WTC11 (cell line): ENCODE data around the gene RAD23A. TPM values are rescaled to one million over a fixed set of nuclear protein-coding genes. Genes with fewer than 3 reads are reported as not detected.
A peak's percentile ranks its signal among the peaks of the same experiment; 100 is the strongest.

Experiments used
- ATAC-seq: fragments of 200-7000 bp; cut with Tn5 transposase; 2 replicates; pipeline ENCODE4 v1.10.0; 2021; ENCODE audit warnings: mild to moderate bottlenecking, moderate library complexity
- CTCF ChIA-PET: fragments of 300-600 bp; sonication (Branson Sonifier 250); formaldehyde crosslinking; loops from one replicate; lab custom pipeline; 2021; ENCODE audit warnings: antibody characterized with exemption; lab: Charles Lee
- POLR2A ChIA-PET: fragments of 350-600 bp; sonication (Branson Sonifier 250); formaldehyde crosslinking; loops from one replicate; lab custom pipeline; 2021; ENCODE audit warnings: antibody characterized with exemption; lab: Charles Lee
- DNase-seq: peaks from one replicate; pipeline ENCODE4 v3.0.0; 2021; ENCODE audit warnings: low spot score
- H3K27ac Mint-ChIP-seq: 2 replicates; pipeline ENCODE4 v1.8.0; 2021; ENCODE audit warnings: mixed read lengths
- H3K27me3 Mint-ChIP-seq: 2 replicates; pipeline ENCODE4 v1.8.0; 2021; ENCODE audit warnings: low read depth, mild to moderate bottlenecking, moderate library complexity, mixed read lengths
- H3K36me3 Mint-ChIP-seq: 2 replicates; pipeline ENCODE4 v1.8.0; 2021; ENCODE audit warnings: mixed read lengths
- H3K4me1 Mint-ChIP-seq: 2 replicates; pipeline ENCODE4 v1.8.0; 2022; ENCODE audit warnings: mixed read lengths
- H3K4me3 Mint-ChIP-seq: 2 replicates; pipeline ENCODE4 v1.8.0; 2021; ENCODE audit warnings: mild to moderate bottlenecking, moderate library complexity, mixed read lengths
- H3K9me3 Mint-ChIP-seq: 2 replicates; pipeline ENCODE4 v1.8.0; 2021; ENCODE audit warnings: mixed read lengths
- CBFB ChIP-seq: sonication (generic); formaldehyde crosslinking; IDR thresholded peaks from 2 replicates; pipeline ENCODE4 v1.8.1; 2022; ENCODE audit warnings: mild to moderate bottlenecking, low read depth, missing genetic modification reagents
- ERG ChIP-seq: fragments of 250-450 bp; sonication (Bioruptor Pico); IDR thresholded peaks from 2 replicates; pipeline ENCODE4 v1.8.0; 2021; ENCODE audit warnings: mild to moderate bottlenecking
- ESRRA ChIP-seq: sonication (generic); formaldehyde crosslinking; IDR thresholded peaks from 2 replicates; pipeline ENCODE4 v1.8.1; 2022; ENCODE audit warnings: mild to moderate bottlenecking, missing genetic modification reagents, borderline replicate concordance
- GRHL2 ChIP-seq: fragments of 250-450 bp; sonication (Bioruptor Pico); IDR thresholded peaks from 2 replicates; pipeline ENCODE4 v1.8.0; 2022; ENCODE audit warnings: mild to moderate bottlenecking, moderate library complexity; ENCODE audit not compliant: insufficient replicate concordance, severe bottlenecking
- GTF2I ChIP-seq: fragments of 250-450 bp; sonication (Bioruptor Pico); conservative IDR thresholded peaks from 2 replicates; pipeline ENCODE4 v1.4.0; 2021; ENCODE audit warnings: mild to moderate bottlenecking
- JAZF1 ChIP-seq: fragments of 250-450 bp; sonication (Bioruptor Pico); IDR thresholded peaks from 2 replicates; pipeline ENCODE4 v1.9.0; 2021; ENCODE audit warnings: moderate library complexity, mild to moderate bottlenecking, inconsistent platforms
- MYBL2 ChIP-seq: sonication (generic); formaldehyde crosslinking; IDR thresholded peaks from 2 replicates; pipeline ENCODE4 v1.8.1; 2023; ENCODE audit warnings: mild to moderate bottlenecking, moderate library complexity, missing genetic modification reagents
- PREB ChIP-seq: sonication (generic); formaldehyde crosslinking; IDR thresholded peaks from 2 replicates; pipeline ENCODE4 v1.8.1; 2022; ENCODE audit warnings: mild to moderate bottlenecking, missing genetic modification reagents, moderate library complexity, borderline replicate concordance
- SP1 ChIP-seq: sonication (generic); formaldehyde crosslinking; conservative IDR thresholded peaks from 2 replicates; pipeline ENCODE4 v1.8.1; 2022; ENCODE audit warnings: missing genetic modification reagents
- USF1 ChIP-seq: sonication (generic); formaldehyde crosslinking; IDR thresholded peaks from 2 replicates; pipeline ENCODE4 v1.8.0; 2022; ENCODE audit warnings: mild to moderate bottlenecking, missing genetic modification reagents
- ZNF416 ChIP-seq: fragments of 250-450 bp; sonication (Bioruptor Pico); IDR thresholded peaks from 2 replicates; pipeline ENCODE4 v1.9.0; 2021; ENCODE audit warnings: mild to moderate bottlenecking, inconsistent platforms
- total RNA-seq: library from RNA; stranded (reverse); gene quantifications from 3 replicates; pipeline ENCODE4 v1.2.3, GENCODE V29; 2021
- TF ChIP-seq, protein P1 (sequence below): sonication (generic); formaldehyde crosslinking; IDR thresholded peaks from 2 replicates; pipeline ENCODE4 v1.8.0; 2022; ENCODE audit warnings: missing genetic modification reagents
- TF ChIP-seq, protein P2 (sequence below): sonication (generic); formaldehyde crosslinking; IDR thresholded peaks from 2 replicates; pipeline ENCODE4 v1.8.1; 2023; ENCODE audit warnings: mild to moderate bottlenecking, missing genetic modification reagents, moderate library complexity

Gene RAD23A
- total RNA-seq, 1 experiment from 2014 or later, result 84.3 TPM

DNA sequence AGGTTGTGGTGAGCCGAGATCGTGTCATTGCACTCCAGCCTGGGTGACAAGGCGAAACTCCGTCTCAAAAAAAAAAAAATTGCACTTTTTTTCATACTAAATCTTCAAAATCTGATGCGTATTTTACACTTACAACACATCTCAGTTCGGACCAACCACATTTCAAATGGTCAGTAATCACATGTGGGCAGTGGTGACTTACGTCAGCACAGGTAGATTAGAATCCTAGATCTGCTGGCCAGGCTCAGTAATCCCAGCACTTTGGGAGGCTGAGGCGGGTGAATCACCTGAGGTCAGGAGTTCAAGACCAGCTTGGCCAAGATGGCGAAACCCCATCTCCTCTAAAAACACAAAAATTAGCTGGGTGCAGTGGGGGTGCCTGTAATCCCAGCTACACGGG lies 10.6 kb upstream of the RAD23A start:
- Mint-ChIP-seq H3K9me3 (no peaks in the 10 kb centered on the region), H3K4me1 (peaks cover 37% of the 10 kb centered on the region), H3K36me3 (peaks cover 29% of the 10 kb centered on the region), H3K4me3 (no peak overlapping the region), H3K27ac (no peak overlapping the region), H3K27me3 (no peaks in the 10 kb centered on the region)
- ATAC-seq (no peak), DNase-seq (no peak)
- ChIA-PET POLR2A (no interaction called here), CTCF (no interaction called here)
- TF ChIP-seq, protein P1, sequence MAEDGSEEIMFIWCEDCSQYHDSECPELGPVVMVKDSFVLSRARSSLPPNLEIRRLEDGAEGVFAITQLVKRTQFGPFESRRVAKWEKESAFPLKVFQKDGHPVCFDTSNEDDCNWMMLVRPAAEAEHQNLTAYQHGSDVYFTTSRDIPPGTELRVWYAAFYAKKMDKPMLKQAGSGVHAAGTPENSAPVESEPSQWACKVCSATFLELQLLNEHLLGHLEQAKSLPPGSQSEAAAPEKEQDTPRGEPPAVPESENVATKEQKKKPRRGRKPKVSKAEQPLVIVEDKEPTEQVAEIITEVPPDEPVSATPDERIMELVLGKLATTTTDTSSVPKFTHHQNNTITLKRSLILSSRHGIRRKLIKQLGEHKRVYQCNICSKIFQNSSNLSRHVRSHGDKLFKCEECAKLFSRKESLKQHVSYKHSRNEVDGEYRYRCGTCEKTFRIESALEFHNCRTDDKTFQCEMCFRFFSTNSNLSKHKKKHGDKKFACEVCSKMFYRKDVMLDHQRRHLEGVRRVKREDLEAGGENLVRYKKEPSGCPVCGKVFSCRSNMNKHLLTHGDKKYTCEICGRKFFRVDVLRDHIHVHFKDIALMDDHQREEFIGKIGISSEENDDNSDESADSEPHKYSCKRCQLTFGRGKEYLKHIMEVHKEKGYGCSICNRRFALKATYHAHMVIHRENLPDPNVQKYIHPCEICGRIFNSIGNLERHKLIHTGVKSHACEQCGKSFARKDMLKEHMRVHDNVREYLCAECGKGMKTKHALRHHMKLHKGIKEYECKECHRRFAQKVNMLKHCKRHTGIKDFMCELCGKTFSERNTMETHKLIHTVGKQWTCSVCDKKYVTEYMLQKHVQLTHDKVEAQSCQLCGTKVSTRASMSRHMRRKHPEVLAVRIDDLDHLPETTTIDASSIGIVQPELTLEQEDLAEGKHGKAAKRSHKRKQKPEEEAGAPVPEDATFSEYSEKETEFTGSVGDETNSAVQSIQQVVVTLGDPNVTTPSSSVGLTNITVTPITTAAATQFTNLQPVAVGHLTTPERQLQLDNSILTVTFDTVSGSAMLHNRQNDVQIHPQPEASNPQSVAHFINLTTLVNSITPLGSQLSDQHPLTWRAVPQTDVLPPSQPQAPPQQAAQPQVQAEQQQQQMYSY, result no peak
- no peak for TF ChIP-seq GTF2I
- no peak for TF ChIP-seq SP1 (CRISPR knock-in tag)
- no peak for TF ChIP-seq ZNF416 (CRISPR knock-in tag)

- ChIA-PET CTCF (interaction anchor here (0.6 to 1.7 kb wide), 11 partner anchors 10 to 393 kb away, joined by 3 to 22 read pairs (median 6); partner anchors contain the start of gene RAD23A), POLR2A (interaction anchor here (1.7 to 2.0 kb wide), 4 partner anchors 17 to 179 kb away, joined by 4 to 13 read pairs (median 10); partner anchors contain the start of genes GCDH and SYCE2)
- H3K27me3 Mint-ChIP-seq, result no peaks in the 10 kb centered on the region
- H3K4me3 Mint-ChIP-seq, result no peak overlapping the region
- peaks cover 38% of the 10 kb centered on the region for H3K36me3 Mint-ChIP-seq
- DNase-seq, result no peak
- peaks cover 43% of the 10 kb centered on the region for H3K4me1 Mint-ChIP-seq
- ATAC-seq, result no peak
- H3K9me3 Mint-ChIP-seq, result no peaks in the 10 kb centered on the region
- TF ChIP-seq GRHL2 (CRISPR knock-in tag), result no peak
- no peak for TF ChIP-seq JAZF1 (CRISPR knock-in tag)
- no peak for TF ChIP-seq SP1 (CRISPR knock-in tag)
- no peak for TF ChIP-seq ERG
- peak overlapping the region; percentile 91 for H3K27ac Mint-ChIP-seq
These were observed 9.1 kb upstream of the RAD23A start for GRCh38 chr19:12936582-12936981.

GRCh38 chr19:12937093-12937926 lies 8.4 kb upstream of the RAD23A start:
- no peaks in the 10 kb centered on the region for H3K27me3 Mint-ChIP-seq
- no peaks in the 10 kb centered on the region for H3K9me3 Mint-ChIP-seq
- TF ChIP-seq, protein P1, result peak; percentile 95
- no peak for TF ChIP-seq MYBL2 (CRISPR knock-in tag)
- TF ChIP-seq SP1 (CRISPR knock-in tag), result peak; percentile 28; the same call in 1 of the 2 replicates
- TF ChIP-seq CBFB (CRISPR knock-in tag), result no peak
- no peak for TF ChIP-seq ESRRA
- peak; percentile 91 for TF ChIP-seq USF1
- TF ChIP-seq, protein P2, sequence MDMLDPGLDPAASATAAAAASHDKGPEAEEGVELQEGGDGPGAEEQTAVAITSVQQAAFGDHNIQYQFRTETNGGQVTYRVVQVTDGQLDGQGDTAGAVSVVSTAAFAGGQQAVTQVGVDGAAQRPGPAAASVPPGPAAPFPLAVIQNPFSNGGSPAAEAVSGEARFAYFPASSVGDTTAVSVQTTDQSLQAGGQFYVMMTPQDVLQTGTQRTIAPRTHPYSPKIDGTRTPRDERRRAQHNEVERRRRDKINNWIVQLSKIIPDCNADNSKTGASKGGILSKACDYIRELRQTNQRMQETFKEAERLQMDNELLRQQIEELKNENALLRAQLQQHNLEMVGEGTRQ (CRISPR knock-in tag), result peak; percentile 92
- TF ChIP-seq PREB, result no peak
- peaks cover 43% of the 10 kb centered on the region for H3K36me3 Mint-ChIP-seq
- peak overlapping the region; percentile 99 for H3K4me3 Mint-ChIP-seq
- peaks cover 42% of the 10 kb centered on the region for H3K4me1 Mint-ChIP-seq
- peak overlapping the region; percentile 91 for H3K27ac Mint-ChIP-seq
- DNase-seq (peak; percentile 58), ATAC-seq (peak; percentile 11)
- CTCF ChIA-PET, result interaction anchor here (0.6 to 1.7 kb wide), 15 partner anchors 9 to 1462 kb away, joined by 3 to 22 read pairs (median 4); partner anchors contain the start of gene RAD23A
- POLR2A ChIA-PET, result interaction anchor here (0.6 to 2.0 kb wide), 6 partner anchors 13 to 180 kb away, joined by 3 to 13 read pairs (median 6); partner anchors contain the start of genes GCDH, MAST1 and SYCE2
